HTERT RPE-1 (cell line): ENCODE measurements around the gene SEC24B.
"Not testable (repeated sequence)": the region's sequence is repeated elsewhere in the genome, so short reads cannot be mapped to it uniquely, and the experiment has no call there.

ENCODE experiments used
- in situ Hi-C: fragments of 300-500 bp; cut with MboI; formaldehyde crosslinking; loops from 4 replicates; pipeline ENCODE4 v1.14.3; 2020; ENCODE audit warnings: low sequenced_read_pairs

The SEC24B gene

GRCh38 chr4:109497511-109497910, 63.9 kb downstream of the SEC24B start:
- in situ Hi-C loops, result no loop called here

GRCh38 chr4:109499513-109499912, 65.9 kb downstream of the SEC24B start:
- in situ Hi-C loops, result no loop called here

GRCh38 chr4:109506890-109507289, 73.3 kb downstream of the SEC24B start:
- in situ Hi-C loops, result no loop called here

GRCh38 chr4:109510687-109511086, 77.1 kb downstream of the SEC24B start:
- in situ Hi-C loops, result no loop called here

- in situ Hi-C loops, result no loop called here
Measured at GRCh38 chr4:109511414-109511813, 77.8 kb downstream of the SEC24B start.

GRCh38 chr4:109513368-109513767, 79.8 kb downstream of the SEC24B start:
- in situ Hi-C loops, result not testable (repeated sequence)

- in situ Hi-C loops, result no loop called here
Measured at GRCh38 chr4:109532182-109532581, 98.6 kb downstream of the SEC24B start.

GRCh38 chr4:109545401-109545800, 111.8 kb downstream of the SEC24B start:
- in situ Hi-C loops, result no loop called here

- in situ Hi-C loops, result no loop called here
Measured at GRCh38 chr4:109547394-109547793, 113.8 kb downstream of the SEC24B start.

GRCh38 chr4:109548655-109549054, 115.0 kb downstream of the SEC24B start:
- in situ Hi-C loops, result no loop called here

GRCh38 chr4:109552237-109552636, 118.6 kb downstream of the SEC24B start:
- in situ Hi-C loops, result no loop called here

- in situ Hi-C loops, result no loop called here
Measured at GRCh38 chr4:109553130-109553529, 119.5 kb downstream of the SEC24B start.

- in situ Hi-C loops, result no loop called here
Measured at GRCh38 chr4:109554971-109555370, 121.4 kb downstream of the SEC24B start.

GRCh38 chr4:109557433-109557832, 123.8 kb downstream of the SEC24B start:
- in situ Hi-C loops, result no loop called here

- in situ Hi-C loops, result not testable (repeated sequence)
Measured at GRCh38 chr4:109558095-109558494, 124.5 kb downstream of the SEC24B start.

GRCh38 chr4:109559625-109559982, 126.0 kb downstream of the SEC24B start:
- in situ Hi-C loops, result no loop called here

GRCh38 chr4:109559983-109560686, 126.5 kb downstream of the SEC24B start, which contains the start of gene MCUB:
Gene MCUB, plus strand, starts transcription at chr4:109560246. Its CDS starts 92 bp downstream, at chr4:109560338.
- in situ Hi-C loops, result no loop called here

- in situ Hi-C loops, result no loop called here
Measured at GRCh38 chr4:109560687-109561461, 127.3 kb downstream of the SEC24B start.

GRCh38 chr4:109562457-109563239, 129.0 kb downstream of the SEC24B start:
- in situ Hi-C loops, result no loop called here

GRCh38 chr4:109571494-109571893, 137.9 kb downstream of the SEC24B start:
- in situ Hi-C loops, result no loop called here

- in situ Hi-C loops, result no loop called here
Measured at GRCh38 chr4:109572154-109572553, 138.5 kb downstream of the SEC24B start.
